GM19238 (cell line): ENCODE results near the gene SMARCC1.

Experiments used
- DNase-seq: peaks from one replicate; pipeline ENCODE4 v3.0.0; 2011; ENCODE audit warnings: low spot score; ENCODE audit not compliant: insufficient read length

The SMARCC1 gene

GRCh38 chr3:47553407-47553806 lies 228.3 kb downstream of the SMARCC1 start:
- DNase-seq, result no peak

GRCh38 chr3:47542471-47543173 lies 239.1 kb downstream of the SMARCC1 start:
- no peak for DNase-seq

GRCh38 chr3:47541583-47542108 lies 240.0 kb downstream of the SMARCC1 start:
- DNase-seq, result no peak

GRCh38 chr3:47540281-47540680 lies 241.4 kb downstream of the SMARCC1 start:
- DNase-seq, result no peak

- no peak for DNase-seq
Measured at GRCh38 chr3:47536967-47537366, 244.7 kb downstream of the SMARCC1 start.

GRCh38 chr3:47536221-47536891 lies 245.3 kb downstream of the SMARCC1 start:
- DNase-seq, result no peak
